Lower lobe of right lung (tissue), 2 donors: ENCODE data around the gene IWS1. TPM values are rescaled to one million over a fixed set of nuclear protein-coding genes. Genes with fewer than 3 reads are reported as not detected.

Experiments used
- ATAC-seq, 2 donors: fragments of 200-7000 bp; cut with Tn5 transposase; one replicate each; pipeline ENCODE4 v1.9.1; 2020 to 2022; ENCODE audit warnings: mild to moderate bottlenecking in 2 of 2, moderate library complexity in 2 of 2
- DNase-seq: peaks from one replicate; pipeline ENCODE4 v3.0.0-alpha.2; 2020
- H3K27ac ChIP-seq: fragments of 200-600 bp; one replicate; pipeline ENCODE4 v1.8.0; 2022
- H3K27me3 ChIP-seq: fragments of 200-600 bp; one replicate; pipeline ENCODE4 v1.8.0; 2022; ENCODE audit warnings: low read depth
- H3K36me3 ChIP-seq: fragments of 200-600 bp; one replicate; pipeline ENCODE4 v1.8.0; 2022; ENCODE audit warnings: mild to moderate bottlenecking
- H3K4me1 ChIP-seq: fragments of 200-600 bp; one replicate; pipeline ENCODE4 v1.8.0; 2022
- H3K4me3 ChIP-seq: fragments of 200-600 bp; one replicate; pipeline ENCODE4 v1.8.0; 2022; ENCODE audit warnings: mild to moderate bottlenecking
- H3K9me3 ChIP-seq: fragments of 200-600 bp; one replicate; pipeline ENCODE4 v1.8.0; 2022
- CTCF ChIP-seq: fragments of 200-600 bp; IDR thresholded peaks from one replicate; pipeline ENCODE4 v1.8.0; 2022; ENCODE audit warnings: antibody characterized with exemption, mild to moderate bottlenecking
- intact Hi-C: fragments of 100-400 bp; cut with DNase I; formaldehyde crosslinking; loops from one replicate; pipeline ENCODE4 v1.11.0; 2022
- total RNA-seq: library from RNA; stranded (reverse); fragmentation: NEBNext Ultra II Directional; extraction: Animal tissue kit (Norgen Biotek cat#: 25700); gene quantifications from one replicate; pipeline ENCODE4 v1.2.1, GENCODE V29; 2021
- donor health status: DM: no; HTN: yes; CAD: no; lungs with severe emphysema.

Gene IWS1
- total RNA-seq, 1 donor from 2014 or later = 36.7 TPM

- peak; percentile 86 for DNase-seq
- Histone ChIP-seq H3K27me3 (no peaks in the 10 kb centered on the region), H3K27ac (peak overlapping the region; percentile 76), H3K36me3 (peaks cover 39% of the 10 kb centered on the region), H3K4me3 (no peak overlapping the region), H3K4me1 (peaks cover 33% of the 10 kb centered on the region), H3K9me3 (no peaks in the 10 kb centered on the region)
- TF ChIP-seq CTCF = no peak
- intact Hi-C loops = no loop called here
- ATAC-seq = peak; percentile 95
Observed at GRCh38 chr2:127516041-127516762, 10.1 kb downstream of the IWS1 start.

- Histone ChIP-seq H3K4me3 (no peak overlapping the region), H3K27ac (peak overlapping the region; percentile 76), H3K9me3 (no peaks in the 10 kb centered on the region), H3K36me3 (peaks cover 39% of the 10 kb centered on the region), H3K4me1 (peaks cover 33% of the 10 kb centered on the region), H3K27me3 (no peaks in the 10 kb centered on the region)
- DNase-seq (no peak), ATAC-seq (peak; percentile 4 to 26)
- intact Hi-C loops = no loop called here
- no peak for TF ChIP-seq CTCF
Observed at GRCh38 chr2:127515383-127515915, 10.8 kb downstream of the IWS1 start.

- DNase-seq (no peak), ATAC-seq (no peak)
- Histone ChIP-seq H3K9me3 (no peaks in the 10 kb centered on the region), H3K4me1 (peaks cover 41% of the 10 kb centered on the region), H3K27me3 (no peaks in the 10 kb centered on the region), H3K36me3 (peaks cover 33% of the 10 kb centered on the region), H3K27ac (no peak overlapping the region), H3K4me3 (no peak overlapping the region)
- TF ChIP-seq CTCF = no peak
- intact Hi-C loops = no loop called here
Observed at GRCh38 chr2:127514485-127514884, 11.8 kb downstream of the IWS1 start.

GRCh38 chr2:127514076-127514475, 12.2 kb downstream of the IWS1 start:
- peaks cover 32% of the 10 kb centered on the region for H3K36me3 ChIP-seq
- intact Hi-C loops = no loop called here
- H3K27ac ChIP-seq = no peak overlapping the region
- no peak overlapping the region for H3K4me3 ChIP-seq
- H3K9me3 ChIP-seq = no peaks in the 10 kb centered on the region
- no peaks in the 10 kb centered on the region for H3K27me3 ChIP-seq
- TF ChIP-seq CTCF = no peak
- DNase-seq (no peak), ATAC-seq (no peak)
- peaks cover 45% of the 10 kb centered on the region for H3K4me1 ChIP-seq

GRCh38 chr2:127512362-127512761, 13.9 kb downstream of the IWS1 start:
- Histone ChIP-seq H3K4me1 (peaks cover 62% of the 10 kb centered on the region), H3K27me3 (no peaks in the 10 kb centered on the region), H3K27ac (no peak overlapping the region), H3K9me3 (no peaks in the 10 kb centered on the region), H3K36me3 (peaks cover 16% of the 10 kb centered on the region), H3K4me3 (no peak overlapping the region)
- ATAC-seq (no peak), DNase-seq (no peak)
- intact Hi-C loops = no loop called here
- no peak for TF ChIP-seq CTCF
